Tibial nerve (tissue), 3 donors: ENCODE results near the gene MAPRE2.

Experiments
- EP300 ChIP-seq, 2 donors: sonication (generic); formaldehyde crosslinking; IDR thresholded peaks; one replicate each; pipeline ENCODE4 v1.6.1; 2017; ENCODE audit warnings: antibody characterized with exemption in 2 of 2, mild to moderate bottlenecking in 1 of 2
- POLR2A ChIP-seq, 2 donors: fragments of 450-650 bp; IDR thresholded peaks; one replicate each; pipeline ENCODE4 v1.6.1; 2017; ENCODE audit warnings: antibody characterized with exemption in 2 of 2, mild to moderate bottlenecking in 2 of 2, moderate library complexity in 2 of 2

GRCh38 chr18:35002120-35002519 lies 39.1 kb upstream of the MAPRE2 start:
- TF ChIP-seq EP300 (IDR thresholded peaks at IDR 0.05) (no peak), POLR2A (IDR thresholded peaks at IDR 0.05) (no peak)
